ENCODE results near the gene ACTA1. TPM values are rescaled to one million over a fixed set of nuclear protein-coding genes. Genes with fewer than 3 reads are reported as not detected.

The ACTA1 gene
- total and polyA plus RNA-seq, 2 of the 13 experiments (the other 11 are each of a cell fraction or from before 2014, with no cell fraction given) = 1.4 to 5.2 TPM

DNA sequence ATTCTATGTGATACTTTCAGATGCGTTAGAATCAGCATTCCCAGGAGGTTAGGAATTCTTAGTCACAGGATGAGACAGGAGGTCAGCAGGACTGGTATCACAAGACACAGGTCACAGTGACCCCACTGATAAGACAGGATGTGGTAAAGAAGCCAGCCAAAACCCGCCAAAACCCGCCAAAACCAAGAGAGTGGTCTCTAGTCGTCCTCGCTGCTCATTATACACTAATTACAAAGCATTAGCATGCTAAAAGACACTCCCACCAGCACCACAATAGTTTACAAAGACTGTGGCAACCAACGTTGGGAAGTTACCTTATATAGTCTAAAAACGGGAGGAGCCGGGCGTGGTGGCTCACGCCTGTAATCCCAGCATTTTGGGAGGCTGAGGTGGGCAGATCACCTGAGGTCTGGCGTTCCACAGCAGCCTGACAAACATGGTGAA, 13.9 kb upstream of the ACTA1 start (continued):
- no peak for TF ChIP-seq ZNF20 (CRISPR knock-in tag; IDR thresholded peaks at IDR 0.05)
- no peak for TF ChIP-seq ZNF775 (CRISPR knock-in tag; IDR thresholded peaks at IDR 0.05; ENCODE audit: borderline replicate concordance)

DNA sequence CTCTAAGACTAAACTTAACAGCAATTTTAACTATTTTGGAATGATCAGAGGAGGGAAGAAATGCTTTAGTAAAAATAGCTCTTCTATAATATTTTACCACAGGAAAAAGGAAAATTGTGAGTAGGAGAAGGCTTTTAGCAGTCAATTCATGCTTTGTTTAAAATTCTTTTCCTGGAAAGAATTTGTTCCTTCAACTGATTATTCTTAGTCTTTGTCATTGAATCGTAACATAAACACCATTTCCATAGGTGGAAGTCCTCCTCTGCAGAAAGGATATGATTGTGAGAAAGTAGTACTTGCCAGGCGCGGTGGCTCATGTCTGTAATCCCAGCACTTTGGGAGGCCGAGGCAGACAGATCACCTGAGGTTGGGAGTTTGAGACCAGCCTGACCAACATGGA, 11.9 kb upstream of the ACTA1 start:
- no TSS peak for BruUV-seq (replicated peaks)
- DNase-seq (ENCODE audit: low spot score) = no peak
- TF ChIP-seq ZNF10 (CRISPR knock-in tag; IDR thresholded peaks at IDR 0.05; ENCODE audit: borderline replicate concordance, low read depth) (no peak), ZNF598 (CRISPR knock-in tag; IDR thresholded peaks at IDR 0.05; ENCODE audit: borderline replicate concordance) (no peak), HHEX (CRISPR knock-in tag; IDR thresholded peaks at IDR 0.05) (no peak), ZBTB8A (CRISPR knock-in tag; IDR thresholded peaks at IDR 0.05; ENCODE audit: borderline replicate concordance, low read depth) (no peak), SMAD9 (CRISPR knock-in tag; IDR thresholded peaks at IDR 0.05) (no peak), GTF3A (CRISPR knock-in tag; conservative IDR thresholded peaks at IDR 0.05) (no peak), ZNF775 (CRISPR knock-in tag; IDR thresholded peaks at IDR 0.05; ENCODE audit: borderline replicate concordance) (no peak)
- TF ChIP-seq, protein P1, sequence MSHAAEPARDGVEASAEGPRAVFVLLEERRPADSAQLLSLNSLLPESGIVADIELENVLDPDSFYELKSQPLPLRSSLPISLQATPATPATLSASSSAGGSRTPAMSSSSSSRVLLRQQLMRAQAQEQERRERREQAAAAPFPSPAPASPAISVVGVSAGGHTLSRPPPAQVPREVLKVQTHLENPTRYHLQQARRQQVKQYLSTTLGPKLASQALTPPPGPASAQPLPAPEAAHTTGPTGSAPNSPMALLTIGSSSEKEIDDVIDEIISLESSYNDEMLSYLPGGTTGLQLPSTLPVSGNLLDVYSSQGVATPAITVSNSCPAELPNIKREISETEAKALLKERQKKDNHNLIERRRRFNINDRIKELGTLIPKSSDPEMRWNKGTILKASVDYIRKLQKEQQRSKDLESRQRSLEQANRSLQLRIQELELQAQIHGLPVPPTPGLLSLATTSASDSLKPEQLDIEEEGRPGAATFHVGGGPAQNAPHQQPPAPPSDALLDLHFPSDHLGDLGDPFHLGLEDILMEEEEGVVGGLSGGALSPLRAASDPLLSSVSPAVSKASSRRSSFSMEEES (CRISPR knock-in tag; IDR thresholded peaks at IDR 0.05) = no peak
- TF ChIP-seq, protein P2, sequence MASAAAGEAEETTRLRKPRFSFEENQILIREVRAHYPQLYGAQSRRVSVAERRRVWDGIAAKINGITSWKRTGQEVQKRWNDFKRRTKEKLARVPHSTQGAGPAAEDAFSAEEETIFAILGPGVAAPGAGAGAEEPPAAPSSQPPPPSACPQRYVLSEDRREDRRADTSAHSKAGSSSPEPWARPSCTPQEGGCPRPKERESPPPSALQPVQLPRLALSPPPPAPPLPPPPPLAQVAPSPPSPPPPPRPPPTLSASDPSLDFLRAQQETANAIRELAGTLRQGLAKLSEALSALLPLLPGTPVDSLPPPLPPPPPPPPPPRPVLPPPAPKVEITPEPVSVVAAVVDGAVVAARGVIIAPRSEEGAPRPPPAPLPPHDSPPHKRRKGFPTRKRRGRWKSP (CRISPR knock-in tag; IDR thresholded peaks at IDR 0.05) = no peak
- TF ChIP-seq, protein P3, sequence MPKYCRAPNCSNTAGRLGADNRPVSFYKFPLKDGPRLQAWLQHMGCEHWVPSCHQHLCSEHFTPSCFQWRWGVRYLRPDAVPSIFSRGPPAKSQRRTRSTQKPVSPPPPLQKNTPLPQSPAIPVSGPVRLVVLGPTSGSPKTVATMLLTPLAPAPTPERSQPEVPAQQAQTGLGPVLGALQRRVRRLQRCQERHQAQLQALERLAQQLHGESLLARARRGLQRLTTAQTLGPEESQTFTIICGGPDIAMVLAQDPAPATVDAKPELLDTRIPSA (CRISPR knock-in tag; IDR thresholded peaks at IDR 0.05; ENCODE audit: borderline replicate concordance) = no peak
- TF ChIP-seq, protein P4, sequence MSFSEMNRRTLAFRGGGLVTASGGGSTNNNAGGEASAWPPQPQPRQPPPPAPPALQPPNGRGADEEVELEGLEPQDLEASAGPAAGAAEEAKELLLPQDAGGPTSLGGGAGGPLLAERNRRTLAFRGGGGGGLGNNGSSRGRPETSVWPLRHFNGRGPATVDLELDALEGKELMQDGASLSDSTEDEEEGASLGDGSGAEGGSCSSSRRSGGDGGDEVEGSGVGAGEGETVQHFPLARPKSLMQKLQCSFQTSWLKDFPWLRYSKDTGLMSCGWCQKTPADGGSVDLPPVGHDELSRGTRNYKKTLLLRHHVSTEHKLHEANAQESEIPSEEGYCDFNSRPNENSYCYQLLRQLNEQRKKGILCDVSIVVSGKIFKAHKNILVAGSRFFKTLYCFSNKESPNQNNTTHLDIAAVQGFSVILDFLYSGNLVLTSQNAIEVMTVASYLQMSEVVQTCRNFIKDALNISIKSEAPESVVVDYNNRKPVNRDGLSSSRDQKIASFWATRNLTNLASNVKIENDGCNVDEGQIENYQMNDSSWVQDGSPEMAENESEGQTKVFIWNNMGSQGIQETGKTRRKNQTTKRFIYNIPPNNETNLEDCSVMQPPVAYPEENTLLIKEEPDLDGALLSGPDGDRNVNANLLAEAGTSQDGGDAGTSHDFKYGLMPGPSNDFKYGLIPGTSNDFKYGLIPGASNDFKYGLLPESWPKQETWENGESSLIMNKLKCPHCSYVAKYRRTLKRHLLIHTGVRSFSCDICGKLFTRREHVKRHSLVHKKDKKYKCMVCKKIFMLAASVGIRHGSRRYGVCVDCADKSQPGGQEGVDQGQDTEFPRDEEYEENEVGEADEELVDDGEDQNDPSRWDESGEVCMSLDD (CRISPR knock-in tag; IDR thresholded peaks at IDR 0.05; ENCODE audit: borderline replicate concordance) = no peak
- TF ChIP-seq, protein P5, sequence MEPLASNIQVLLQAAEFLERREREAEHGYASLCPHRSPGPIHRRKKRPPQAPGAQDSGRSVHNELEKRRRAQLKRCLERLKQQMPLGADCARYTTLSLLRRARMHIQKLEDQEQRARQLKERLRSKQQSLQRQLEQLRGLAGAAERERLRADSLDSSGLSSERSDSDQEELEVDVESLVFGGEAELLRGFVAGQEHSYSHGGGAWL (CRISPR knock-in tag; IDR thresholded peaks at IDR 0.05) = no peak
- no peak for FAIRE-seq
- H3K4me2 ChIP-seq (ENCODE audit: low read depth, low read length) = no peak overlapping the region
- H3K4me3 ChIP-seq (replicated peaks in 1 of 3; ENCODE audit: insufficient read depth in 1 of 3, low read depth in 2 of 3, low read length in 3 of 3) = no peak overlapping the region
- in situ Hi-C loops (cut with HindIII; ENCODE audit: extremely low pct_ligation_motif_present, low pct_unique_long_range_greater_than_20kb) (no loop called here), intact Hi-C loops (cut with micrococcal nuclease; ENCODE audit: unreplicated experiment) (no loop called here)
- no peak overlapping the region for H3K27ac ChIP-seq (ENCODE audit: extremely low read length, insufficient read depth, low read length)
- no peak for ATAC-seq
- over 99% methylated on average over 4 of the region's 4 CpGs for WGBS (ENCODE audit: low lambda C conversion rate)
- ChIA-PET CTCF (ENCODE audit: low intra/inter-chr PET ratio, low total read pairs) (no interaction called here), POLR2A (interaction anchor here (2.3 kb wide), 1 partner anchor 172 kb away, joined by 5 read pairs; no protein-coding TSS in a partner anchor)
- peaks cover 3 to 32% of the 10 kb centered on the region in 2 experiments; a peak in 4 of 5 replicates for H3K36me3 ChIP-seq (replicated peaks in 1 of 2; ENCODE audit: control insufficient read depth in 1 of 2, insufficient read depth in 2 of 2, low read length in 2 of 2)
- H3K27me3 ChIP-seq (ENCODE audit: control insufficient read depth in 1 of 2, insufficient read depth in 2 of 2, low read length in 2 of 2) = no peaks in the 10 kb centered on the region
- H3K4me1 ChIP-seq (ENCODE audit: insufficient read depth, low read length) = no peaks in the 10 kb centered on the region
- H4K20me1 ChIP-seq (ENCODE audit: insufficient read depth, low read length) = no peaks in the 10 kb centered on the region
- no peaks in the 10 kb centered on the region for H3K9me3 ChIP-seq (ENCODE audit: low read length)
- no peak overlapping the region for H2AFZ ChIP-seq (ENCODE audit: low read length)
- no peak overlapping the region for H3K9ac ChIP-seq (ENCODE audit: insufficient read depth, low read depth, low read length)
- H3K79me2 ChIP-seq (ENCODE audit: insufficient read depth, low read length) = no peaks in the 10 kb centered on the region
